Stomach (tissue), 9 donors: ENCODE measurements around the gene DIAPH3. TPM values are rescaled to one million over a fixed set of nuclear protein-coding genes. Genes with fewer than 3 reads are reported as not detected.

ENCODE experiments used
- DNase-seq, 2 donors: peaks; one replicate each; pipeline versions ENCODE4 v3.0.0 to v3.0.0-alpha.2; 2013 to 2019
- H3K27ac ChIP-seq, 5 donors: fragments of 200-600 bp in 4 of 5; sonication (generic) in 4 of 5; one replicate each; pipeline ENCODE4 v1.5.1; 2013 to 2019; ENCODE audit warnings: mild to moderate bottlenecking in 1 of 5, moderate library complexity in 1 of 5
- H3K27me3 ChIP-seq, 3 donors: fragments of 200-600 bp; sonication (generic); one replicate each; pipeline ENCODE4 v1.5.1; 2017 to 2019; ENCODE audit warnings: mixed run types in 1 of 3
- H3K36me3 ChIP-seq, 4 donors: fragments of 200-600 bp; sonication (generic); 1 replicate in 3 of 4; 2 replicates in 1 of 4; pipeline ENCODE4 v1.5.1; 2016 to 2019
- H3K4me1 ChIP-seq, 4 donors: fragments of 200-600 bp; sonication (generic); one replicate each; pipeline ENCODE4 v1.5.1; 2016 to 2019
- H3K4me3 ChIP-seq, 4 donors: fragments of 200-600 bp; sonication (generic) in 3 of 4; one replicate each; pipeline ENCODE4 v1.5.1; 2016 to 2019; ENCODE audit warnings: mild to moderate bottlenecking in 1 of 4
- H3K9me3 ChIP-seq, 4 donors: fragments of 200-600 bp; sonication (generic); one replicate each; pipeline ENCODE4 v1.5.1; 2016 to 2019
- CTCF ChIP-seq, 7 experiments: fragments of 450-650 bp in 4 of 7; fragments of 200-600 bp in 3 of 7; sonication (generic) in 3 of 7; IDR thresholded peaks; one replicate each; pipeline ENCODE4 v1.5.1; 2016 to 2019; ENCODE audit warnings: antibody characterized with exemption in 7 of 7, control low read depth in 2 of 7, mild to moderate bottlenecking in 1 of 7
- EP300 ChIP-seq: sonication (generic); formaldehyde crosslinking; IDR thresholded peaks from one replicate; pipeline ENCODE4 v1.6.1; 2017; ENCODE audit warnings: antibody characterized with exemption
- POLR2A ChIP-seq, 4 donors: fragments of 450-650 bp; IDR thresholded peaks; one replicate each; pipeline ENCODE4 v1.6.1; 2016; ENCODE audit warnings: antibody characterized with exemption in 4 of 4, control low read depth in 2 of 4, mild to moderate bottlenecking in 1 of 4, moderate library complexity in 1 of 4
- POLR2AphosphoS5 ChIP-seq, 3 donors: sonication (generic); formaldehyde crosslinking; IDR thresholded peaks; one replicate each; pipeline ENCODE4 v1.6.1; 2016; ENCODE audit warnings: antibody characterized with exemption in 3 of 3
- WGBS, 5 donors: extraction: QIAGEN DNeasy Blood & Tissue Kit in 3 of 5; methylation state at CpG; one replicate each; pipeline versions ENCODE4 v1.1.5 to v1.1.7; 2013 to 2018; 5-methylcytosine and 5-hydroxymethylcytosine counted together
- intact Hi-C: fragments of 100-400 bp; cut with DNase I; formaldehyde crosslinking; loops from one replicate; pipeline ENCODE4 v1.15.1; 2023; ENCODE audit warnings: low total_unique reads
- polyA plus RNA-seq, 3 donors: library from polyadenylated mRNA; stranded (reverse); fragments of 200-250 nt; gene quantifications; one replicate each; pipeline ENCODE4 v1.2.3, GENCODE V29; 2013
- total RNA-seq, 5 donors: library from RNA; depleted of rRNA; stranded (reverse); fragments of >200 nt; gene quantifications; one replicate each; pipeline versions ENCODE4 v1.1.0 to v1.2.3, GENCODE V29; 2014 to 2016
- donor health status: healthy with polysubstance abuse.
- donor health status: Bipolar disorder and iron deficiency.
- donor health status: healthy.

The DIAPH3 gene
- total and polyA plus RNA-seq, 8 donors = 2.5 to 12.1 (median 4.6) TPM

- no peaks in the 10 kb centered on the region for H3K27me3 ChIP-seq
- 81 to 95% (median 87%) methylated on average over 4 of the region's 4 CpGs for WGBS, 5 donors
- H3K9me3 ChIP-seq = no peaks in the 10 kb centered on the region
- H3K4me1 ChIP-seq = no peaks in the 10 kb centered on the region
- no peak overlapping the region for H3K27ac ChIP-seq
- TF ChIP-seq CTCF (IDR thresholded peaks at IDR 0.05) (no peak), EP300 (no peak), POLR2AphosphoS5 (IDR thresholded peaks at IDR 0.05) (no peak), POLR2A (IDR thresholded peaks at IDR 0.05) (no peak)
- H3K4me3 ChIP-seq = no peak overlapping the region
- no peak for DNase-seq
- no peaks in the 10 kb centered on the region for H3K36me3 ChIP-seq
- intact Hi-C loops = no loop called here
Observed at GRCh38 chr13:59946944-59947343, 216.8 kb downstream of the DIAPH3 start.

- no peak overlapping the region for H3K27ac ChIP-seq
- H3K27me3 ChIP-seq = no peaks in the 10 kb centered on the region
- H3K36me3 ChIP-seq = no peaks in the 10 kb centered on the region
- no peak overlapping the region for H3K4me3 ChIP-seq
- DNase-seq = no peak
- intact Hi-C loops = no loop called here
- no peaks in the 10 kb centered on the region for H3K4me1 ChIP-seq
- TF ChIP-seq EP300 (no peak), POLR2AphosphoS5 (IDR thresholded peaks at IDR 0.05) (no peak), POLR2A (IDR thresholded peaks at IDR 0.05) (no peak), CTCF (IDR thresholded peaks at IDR 0.05) (no peak)
- WGBS, 5 donors = 43 to 70% (median 52%) methylated on average over 1 of the region's 1 CpG
- peaks cover 0 to 15% (median 3%) of the 10 kb centered on the region in 4 donors for H3K9me3 ChIP-seq
Observed at GRCh38 chr13:59931621-59932020, 232.1 kb downstream of the DIAPH3 start.

GRCh38 chr13:59924256-59924655 lies 239.5 kb downstream of the DIAPH3 start:
- no peak for TF ChIP-seq EP300
- Histone ChIP-seq H3K9me3 (peaks cover 0 to 15% (median 3%) of the 10 kb centered on the region in 4 donors), H3K27me3 (no peaks in the 10 kb centered on the region), H3K4me3 (no peak overlapping the region), H3K36me3 (no peaks in the 10 kb centered on the region), H3K27ac (no peak overlapping the region), H3K4me1 (no peaks in the 10 kb centered on the region)
- intact Hi-C loops = no loop called here
- 93 to 100% (median 96%) methylated on average over 1 of the region's 1 CpG for WGBS, 5 donors
- DNase-seq = no peak

- peaks cover 0 to 11% (median 0%) of the 10 kb centered on the region in 4 donors for H3K4me1 ChIP-seq
- intact Hi-C loops = no loop called here
- no peaks in the 10 kb centered on the region for H3K27me3 ChIP-seq
- no peaks in the 10 kb centered on the region for H3K36me3 ChIP-seq
- no peaks in the 10 kb centered on the region for H3K9me3 ChIP-seq
- WGBS, 5 donors = 49 to 76% (median 62%) methylated on average over 3 of the region's 3 CpGs
- no peak overlapping the region for H3K27ac ChIP-seq
- TF ChIP-seq POLR2AphosphoS5 (IDR thresholded peaks at IDR 0.05) (no peak), POLR2A (IDR thresholded peaks at IDR 0.05) (no peak), CTCF (IDR thresholded peaks at IDR 0.05) (no peak), EP300 (no peak)
- no peak overlapping the region for H3K4me3 ChIP-seq
- no peak for DNase-seq
Observed at GRCh38 chr13:59915252-59915651, 248.5 kb downstream of the DIAPH3 start.

GRCh38 chr13:59914556-59914955 lies 249.2 kb downstream of the DIAPH3 start:
- intact Hi-C loops = no loop called here
- 17 to 47% (median 32%) methylated on average over 2 of the region's 2 CpGs for WGBS, 5 donors
- Histone ChIP-seq H3K27me3 (no peaks in the 10 kb centered on the region), H3K4me3 (no peak overlapping the region), H3K9me3 (no peaks in the 10 kb centered on the region), H3K27ac (no peak overlapping the region), H3K36me3 (no peaks in the 10 kb centered on the region), H3K4me1 (peaks cover 0 to 11% (median 0%) of the 10 kb centered on the region in 4 donors)
- TF ChIP-seq EP300 = no peak
- TF ChIP-seq CTCF (IDR thresholded peaks at IDR 0.05) = no peak
- no peak for TF ChIP-seq POLR2AphosphoS5 (IDR thresholded peaks at IDR 0.05)
- no peak for TF ChIP-seq POLR2A (IDR thresholded peaks at IDR 0.05)
- no peak for DNase-seq
